Osteoblast (primary cell): Measurements from ENCODE around the gene PRKAG2. TPM values are rescaled to one million over a fixed set of nuclear protein-coding genes. Genes with fewer than 3 reads are reported as not detected.

Experiments used
- DNase-seq: peaks from one replicate; pipeline ENCODE4 v3.0.0; 2011; ENCODE audit warnings: low spot score, mixed read lengths; ENCODE audit not compliant: insufficient read length; ENCODE audit errors: missing footprints
- H2AFZ ChIP-seq: 2 replicates; pipeline ENCODE4 v1.6.0; 2011; ENCODE audit warnings: mild to moderate bottlenecking, low read length
- H3K27ac ChIP-seq: 2 replicates; pipeline ENCODE4 v1.5.1; 2011; ENCODE audit warnings: mild to moderate bottlenecking, low read depth, low read length, moderate library complexity
- H3K27me3 ChIP-seq: 2 replicates; pipeline ENCODE4 v1.6.0; 2012; ENCODE audit warnings: mild to moderate bottlenecking, control low read depth, inconsistent platforms, low read length, moderate library complexity; ENCODE audit not compliant: insufficient read depth
- H3K36me3 ChIP-seq: 2 replicates; pipeline ENCODE4 v1.5.1; 2011; ENCODE audit warnings: mild to moderate bottlenecking, low read length, control low read depth, moderate library complexity; ENCODE audit not compliant: insufficient read depth
- H3K4me1 ChIP-seq: 2 replicates; pipeline ENCODE4 v1.5.1; 2011; ENCODE audit warnings: mild to moderate bottlenecking, low read length, control low read depth, moderate library complexity; ENCODE audit not compliant: insufficient read depth
- H3K4me2 ChIP-seq: 2 replicates; pipeline ENCODE4 v1.6.0; 2011; ENCODE audit warnings: mild to moderate bottlenecking, low read length; ENCODE audit not compliant: insufficient read depth
- H3K4me3 ChIP-seq: fragments of 200-600 bp; sonication (generic); 3 replicates; pipeline ENCODE4 v1.5.1; 2012; ENCODE audit warnings: mild to moderate bottlenecking, low read length, inconsistent platforms; ENCODE audit not compliant: insufficient read depth
- H3K79me2 ChIP-seq: 2 replicates; pipeline ENCODE4 v1.6.0; 2012; ENCODE audit warnings: mild to moderate bottlenecking, low read length, control low read depth, inconsistent platforms; ENCODE audit not compliant: insufficient read depth
- H3K9me3 ChIP-seq: 2 replicates; pipeline ENCODE4 v1.5.1; 2011; ENCODE audit warnings: low read depth, low read length, control low read depth
- H4K20me1 ChIP-seq: 2 replicates; pipeline ENCODE4 v1.6.0; 2012; ENCODE audit warnings: mild to moderate bottlenecking, low read length, control low read depth; ENCODE audit not compliant: insufficient read depth
- CTCF ChIP-seq: IDR thresholded peaks from 2 replicates; pipeline ENCODE4 v1.5.1; 2011; ENCODE audit warnings: mild to moderate bottlenecking, low read depth, low read length, moderate library complexity; ENCODE audit errors: extremely low read depth
- total RNA-seq: library from RNA; depleted of rRNA; stranded (reverse); fragments of >200 nt; gene quantifications from 2 replicates; pipeline ENCODE4 v1.2.3, GENCODE V29; 2012

Gene PRKAG2
- total RNA-seq, 1 donor: 20.6 TPM

- no peaks in the 10 kb centered on the region for H4K20me1 ChIP-seq
- no peaks in the 10 kb centered on the region for H3K36me3 ChIP-seq
- no peak for DNase-seq
- H2AFZ ChIP-seq: no peak overlapping the region
- no peaks in the 10 kb centered on the region for H3K79me2 ChIP-seq
- no peak for TF ChIP-seq CTCF
- H3K27me3 ChIP-seq: peaks cover 24% of the 10 kb centered on the region
- H3K27ac ChIP-seq: no peak overlapping the region
- no peaks in the 10 kb centered on the region for H3K4me1 ChIP-seq
- no peak overlapping the region for H3K4me3 ChIP-seq
- no peaks in the 10 kb centered on the region for H3K9me3 ChIP-seq
- H3K4me2 ChIP-seq: no peak overlapping the region
Observed at GRCh38 chr7:151787348-151787747, 89.6 kb downstream of the PRKAG2 start.

GRCh38 chr7:151786936-151787335 lies 90.0 kb downstream of the PRKAG2 start:
- H3K4me3 ChIP-seq: no peak overlapping the region
- no peaks in the 10 kb centered on the region for H3K79me2 ChIP-seq
- no peak overlapping the region for H2AFZ ChIP-seq
- no peaks in the 10 kb centered on the region for H4K20me1 ChIP-seq
- H3K4me1 ChIP-seq: no peaks in the 10 kb centered on the region
- H3K27ac ChIP-seq: no peak overlapping the region
- peaks cover 24% of the 10 kb centered on the region for H3K27me3 ChIP-seq
- no peak overlapping the region for H3K4me2 ChIP-seq
- no peak for TF ChIP-seq CTCF
- DNase-seq: no peak
- no peaks in the 10 kb centered on the region for H3K9me3 ChIP-seq
- no peaks in the 10 kb centered on the region for H3K36me3 ChIP-seq

GRCh38 chr7:151786241-151786640 lies 90.7 kb downstream of the PRKAG2 start:
- no peaks in the 10 kb centered on the region for H3K36me3 ChIP-seq
- H3K4me1 ChIP-seq: no peaks in the 10 kb centered on the region
- no peak overlapping the region for H3K4me2 ChIP-seq
- H4K20me1 ChIP-seq: no peaks in the 10 kb centered on the region
- no peaks in the 10 kb centered on the region for H3K9me3 ChIP-seq
- H3K27me3 ChIP-seq: peaks cover 28% of the 10 kb centered on the region
- DNase-seq: no peak
- no peaks in the 10 kb centered on the region for H3K79me2 ChIP-seq
- H3K27ac ChIP-seq: no peak overlapping the region
- H2AFZ ChIP-seq: no peak overlapping the region
- TF ChIP-seq CTCF: no peak
- no peak overlapping the region for H3K4me3 ChIP-seq

GRCh38 chr7:151785681-151785965 lies 91.3 kb downstream of the PRKAG2 start:
- DNase-seq: no peak
- TF ChIP-seq CTCF: no peak
- H3K4me2 ChIP-seq: no peak overlapping the region
- H3K36me3 ChIP-seq: no peaks in the 10 kb centered on the region
- H3K27ac ChIP-seq: no peak overlapping the region
- H4K20me1 ChIP-seq: no peaks in the 10 kb centered on the region
- H3K79me2 ChIP-seq: no peaks in the 10 kb centered on the region
- peaks cover 24% of the 10 kb centered on the region for H3K27me3 ChIP-seq
- H2AFZ ChIP-seq: no peak overlapping the region
- H3K4me1 ChIP-seq: no peaks in the 10 kb centered on the region
- H3K4me3 ChIP-seq: no peak overlapping the region
- H3K9me3 ChIP-seq: no peaks in the 10 kb centered on the region
